ENCODE data around the gene CBY2. TPM values are rescaled to one million over a fixed set of nuclear protein-coding genes. Genes with fewer than 3 reads are reported as not detected.

Gene CBY2
- total and polyA plus RNA-seq, 7 donors, result not detected

- 65 to 68% (median 67%) methylated on average over 4 of the region's 4 CpGs for WGBS, 3 donors
- ATAC-seq, result no peak
- no peaks in the 10 kb centered on the region for H3K36me3 ChIP-seq (ENCODE audit: insufficient read depth in 1 of 2, low read depth in 1 of 2)
- peaks cover 0 to under 1% (median 0%) of the 10 kb centered on the region in 3 donors for H3K27me3 ChIP-seq (ENCODE audit: insufficient read depth in 3 of 3, low read length in 2 of 3)
- H3K4me3 ChIP-seq, result no peak overlapping the region
- DNase-seq, result no peak
- no peak overlapping the region for H3K27ac ChIP-seq
- no peaks in the 10 kb centered on the region for H3K4me1 ChIP-seq
- no peaks in the 10 kb centered on the region for H3K9me3 ChIP-seq
- TF ChIP-seq CTCF (IDR thresholded peaks at IDR 0.05), result no peak
- intact Hi-C loops (cut with DNase I), result no loop called here
Measured at GRCh38 chr13:45700971-45701900, 884 bp upstream of the CBY2 start.

GRCh38 chr13:45702869-45703391 is 810 bp downstream of the CBY2 start:
- no peak for DNase-seq
- Histone ChIP-seq H3K36me3 (ENCODE audit: insufficient read depth in 1 of 2, low read depth in 1 of 2) (no peaks in the 10 kb centered on the region), H3K27me3 (ENCODE audit: insufficient read depth in 3 of 3, low read length in 2 of 3) (peaks cover 0 to 2% (median 0%) of the 10 kb centered on the region in 3 donors), H3K4me3 (no peak overlapping the region), H3K9me3 (no peaks in the 10 kb centered on the region), H3K4me1 (no peaks in the 10 kb centered on the region), H3K27ac (no peak overlapping the region)
- WGBS, 3 donors, result 67 to 77% (median 74%) methylated on average over 3 of the region's 3 CpGs
- TF ChIP-seq CTCF (IDR thresholded peaks at IDR 0.05), result no peak
- intact Hi-C loops (cut with DNase I), result no loop called here
- ATAC-seq, result no peak

GRCh38 chr13:45704211-45704739 is 2.2 kb downstream of the CBY2 start:
- no peak overlapping the region for H3K27ac ChIP-seq
- no peaks in the 10 kb centered on the region for H3K9me3 ChIP-seq
- no peaks in the 10 kb centered on the region for H3K4me1 ChIP-seq
- no peaks in the 10 kb centered on the region for H3K36me3 ChIP-seq (ENCODE audit: insufficient read depth in 1 of 2, low read depth in 1 of 2)
- intact Hi-C loops (cut with DNase I), result no loop called here
- no peak for TF ChIP-seq CTCF (IDR thresholded peaks at IDR 0.05)
- DNase-seq, result no peak
- WGBS, 3 donors, result 83 to 89% (median 86%) methylated on average over 9 of the region's 9 CpGs
- no peak overlapping the region for H3K4me3 ChIP-seq
- ATAC-seq, result no peak
- peaks cover 0 to 2% (median 0%) of the 10 kb centered on the region in 3 donors for H3K27me3 ChIP-seq (ENCODE audit: insufficient read depth in 3 of 3, low read length in 2 of 3)

DNA sequence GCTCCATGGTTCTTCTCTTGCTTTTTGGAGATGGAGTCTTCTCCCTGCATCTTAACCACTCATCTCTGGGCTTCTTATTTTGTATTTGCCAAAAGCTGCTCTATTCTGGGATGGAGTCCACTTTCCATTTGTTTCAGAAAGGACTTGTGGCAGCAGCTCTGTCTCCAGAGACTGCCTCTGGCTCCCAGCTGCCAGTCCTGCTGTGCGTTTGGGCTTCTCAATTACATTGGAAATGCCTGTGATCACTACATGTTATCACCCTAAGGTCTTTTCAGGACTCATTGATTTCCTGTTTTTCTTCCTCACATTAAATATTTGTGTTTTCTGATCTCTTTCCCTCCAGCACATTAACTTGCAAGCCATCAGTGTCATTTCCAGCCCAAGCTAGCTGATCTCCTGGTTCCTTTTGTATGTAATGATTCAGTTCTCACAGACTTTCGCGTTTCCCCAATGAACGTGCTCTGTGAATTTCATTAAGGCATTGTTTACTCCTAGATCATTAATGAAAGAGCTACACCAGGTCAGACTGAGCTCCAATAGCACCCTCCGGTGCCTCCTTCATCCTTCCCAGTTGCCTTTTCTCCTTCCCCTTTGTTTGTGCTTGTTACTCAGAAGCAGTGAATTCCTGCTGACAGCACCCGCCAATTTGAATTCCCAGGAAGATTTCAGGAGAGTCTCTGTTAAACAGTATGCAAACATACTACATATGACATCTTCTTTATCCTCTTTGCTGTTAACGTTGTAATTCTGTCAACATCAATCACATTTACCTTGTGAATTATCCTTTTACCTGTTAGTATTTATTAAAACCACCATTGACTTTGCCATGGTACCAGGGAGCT is 3.0 kb downstream of the CBY2 start:
- intact Hi-C loops (cut with DNase I), result no loop called here
- TF ChIP-seq CTCF (IDR thresholded peaks at IDR 0.05), result no peak
- DNase-seq (no peak), ATAC-seq (no peak)
- Histone ChIP-seq H3K4me3 (no peak overlapping the region), H3K36me3 (ENCODE audit: insufficient read depth in 1 of 2, low read depth in 1 of 2) (no peaks in the 10 kb centered on the region), H3K4me1 (no peaks in the 10 kb centered on the region), H3K27ac (no peak overlapping the region), H3K9me3 (no peaks in the 10 kb centered on the region), H3K27me3 (ENCODE audit: insufficient read depth in 3 of 3, low read length in 2 of 3) (peaks cover 0 to 2% (median 0%) of the 10 kb centered on the region in 3 donors)
- 45 to 53% (median 51%) methylated on average over 7 of the region's 7 CpGs for WGBS, 3 donors

Measured in psoas muscle (tissue), 8 donors.